CD4-positive, alpha-beta T cell (primary cell): ENCODE measurements around the gene GPX1. TPM values are rescaled to one million over a fixed set of nuclear protein-coding genes. Genes with fewer than 3 reads are reported as not detected.

Experiments used
- ATAC-seq: fragments of 200-7000 bp; cut with Tn5 transposase; one replicate; pipeline ENCODE4 v1.10.0; 2022; ENCODE audit warnings: mild to moderate bottlenecking; ENCODE audit not compliant: poor library complexity
- CTCF ChIA-PET: fragments of 350-600 bp; sonication (Branson Sonifier 250); formaldehyde crosslinking; loops from one replicate; lab custom pipeline; 2021; ENCODE audit warnings: antibody characterized with exemption, inconsistent platforms; lab: Charles Lee
- POLR2A ChIA-PET: fragments of 350-600 bp; sonication (Branson Sonifier 250); formaldehyde crosslinking; loops from one replicate; lab custom pipeline; 2021; ENCODE audit warnings: antibody characterized with exemption, inconsistent platforms; lab: Charles Lee
- DNase-seq, 14 experiments: peaks; one replicate each; pipeline ENCODE4 v3.0.0-alpha.2; 2013 to 2020; ENCODE audit warnings: mixed read lengths in 2 of 14
- H3K27ac ChIP-seq, 2 donors: one replicate each; pipeline versions ENCODE4 v1.5.1 to v1.7.0; 2013; ENCODE audit warnings: low read length in 2 of 2, low read depth in 1 of 2, mild to moderate bottlenecking in 1 of 2
- H3K27me3 ChIP-seq, 2 experiments: 1 replicate in 1 of 2; 2 replicates in 1 of 2; pipeline versions ENCODE4 v1.6.1 to v1.7.0; 2013; ENCODE audit warnings: low read length in 2 of 2, control low read depth in 1 of 2, mild to moderate bottlenecking in 1 of 2, moderate library complexity in 1 of 2; ENCODE audit not compliant: insufficient read depth in 2 of 2, control insufficient read depth in 1 of 2
- H3K36me3 ChIP-seq: one replicate; pipeline ENCODE4 v1.6.1; 2013; ENCODE audit warnings: low read length, control low read depth; ENCODE audit not compliant: insufficient read depth
- H3K4me1 ChIP-seq: one replicate; pipeline ENCODE4 v1.6.1; 2013; ENCODE audit warnings: low read length, control low read depth; ENCODE audit not compliant: insufficient read depth
- H3K4me3 ChIP-seq: one replicate; pipeline ENCODE4 v1.5.1; 2013; ENCODE audit warnings: mild to moderate bottlenecking, low read length, moderate library complexity
- H3K9me3 ChIP-seq, 2 experiments: 1 replicate in 1 of 2; 2 replicates in 1 of 2; pipeline versions ENCODE4 v1.6.1 to v1.7.0; 2013; ENCODE audit warnings: low read length in 2 of 2, mild to moderate bottlenecking in 2 of 2, control low read depth in 1 of 2, moderate library complexity in 1 of 2; ENCODE audit not compliant: control insufficient read depth in 1 of 2, insufficient read depth in 1 of 2
- H3K27ac Mint-ChIP-seq: one replicate; pipeline ENCODE4 v1.8.0; 2020; ENCODE audit warnings: mixed read lengths
- H3K27me3 Mint-ChIP-seq: one replicate; pipeline ENCODE4 v1.8.0; 2021; ENCODE audit warnings: mixed read lengths
- H3K36me3 Mint-ChIP-seq: one replicate; pipeline ENCODE4 v1.8.0; 2021; ENCODE audit warnings: low read depth, mixed read lengths
- H3K4me1 Mint-ChIP-seq: one replicate; pipeline ENCODE4 v1.8.0; 2021; ENCODE audit warnings: low read depth, mixed read lengths
- H3K4me3 Mint-ChIP-seq: one replicate; pipeline ENCODE4 v1.8.0; 2020; ENCODE audit warnings: mild to moderate bottlenecking, mixed read lengths
- H3K9me3 Mint-ChIP-seq: one replicate; pipeline ENCODE4 v1.8.0; 2020; ENCODE audit warnings: mixed read lengths
- CTCF ChIP-seq: fragments of 200-600 bp; IDR thresholded peaks from one replicate; pipeline ENCODE4 v1.8.0; 2022; ENCODE audit warnings: antibody characterized with exemption, mild to moderate bottlenecking
- intact Hi-C, 2 experiments: fragments of 100-400 bp; cut with DNase I in 1 of 2; cut with micrococcal nuclease in 1 of 2; formaldehyde crosslinking; loops; one replicate each; pipeline versions ENCODE4 v1.15.1 to v1.9.0; 2023 to 2025; cut with DNase I, micrococcal nuclease
- total RNA-seq, 174 experiments: library from RNA in 2 of 174; stranded (reverse) in 2 of 174; gene quantifications; one replicate each; pipeline ENCODE4 v1.2.3 and lab custom pipeline; 2021 to 2026

Gene GPX1
- total RNA-seq, 2 experiments from 2014 or later, result 20.8 to 22.9 TPM

- no peaks in the 10 kb centered on the region for H3K4me1 Mint-ChIP-seq
- H3K4me3 Mint-ChIP-seq, result no peak overlapping the region
- ATAC-seq (no peak), DNase-seq (no peak)
- H3K27me3 Mint-ChIP-seq, result no peaks in the 10 kb centered on the region
- no peaks in the 10 kb centered on the region for H3K9me3 Mint-ChIP-seq
- ChIA-PET POLR2A (no interaction called here), CTCF (no interaction called here)
- Histone ChIP-seq H3K4me3 (no peak overlapping the region), H3K27me3 (no peaks in the 10 kb centered on the region), H3K27ac (no peak overlapping the region), H3K9me3 (no peaks in the 10 kb centered on the region), H3K4me1 (no peaks in the 10 kb centered on the region), H3K36me3 (peaks cover 76% of the 10 kb centered on the region)
- peaks cover 72% of the 10 kb centered on the region for H3K36me3 Mint-ChIP-seq
- peak overlapping the region; percentile 15 for H3K27ac Mint-ChIP-seq
- intact Hi-C loops, result no loop called here
- TF ChIP-seq CTCF, result no peak
Measured at GRCh38 chr3:49311283-49311682, 46.9 kb downstream of the GPX1 start.

GRCh38 chr3:49310677-49311076 lies 47.5 kb downstream of the GPX1 start:
- ATAC-seq (no peak), DNase-seq (no peak)
- ChIA-PET POLR2A (no interaction called here), CTCF (interaction anchor here (0.7 kb wide), 1 partner anchor 29 kb away, joined by 4 read pairs; the partner anchor contains the start of gene USP4)
- Mint-ChIP-seq H3K36me3 (peaks cover 74% of the 10 kb centered on the region), H3K27me3 (no peaks in the 10 kb centered on the region), H3K4me1 (no peaks in the 10 kb centered on the region), H3K9me3 (no peaks in the 10 kb centered on the region), H3K27ac (peak overlapping the region; percentile 15), H3K4me3 (no peak overlapping the region)
- no peaks in the 10 kb centered on the region for H3K9me3 ChIP-seq
- intact Hi-C loops, result no loop called here
- H3K27ac ChIP-seq, result no peak overlapping the region
- no peaks in the 10 kb centered on the region for H3K4me1 ChIP-seq
- H3K27me3 ChIP-seq, result no peaks in the 10 kb centered on the region
- TF ChIP-seq CTCF, result no peak
- H3K4me3 ChIP-seq, result no peak overlapping the region
- H3K36me3 ChIP-seq, result peaks cover 77% of the 10 kb centered on the region

Other genes starting within 250 kb of the GPX1 start
- gene USP19, start 237.5 kb downstream of the GPX1 start, total RNA-seq, result 10 to 100 TPM; 84.9 to 86.2 TPM
- gene LAMB2, start 225.3 kb downstream of the GPX1 start, total RNA-seq, result under 1 TPM; 0.36 to 0.60 TPM
- 10 to 100 TPM; 14.7 to 16.0 TPM for gene CCDC71, start 192.0 kb downstream of the GPX1 start, total RNA-seq
- 1 to 10 TPM; 1.2 to 1.6 TPM for gene KLHDC8B, start 186.8 kb downstream of the GPX1 start, total RNA-seq
- gene C3orf62, start 81.1 kb downstream of the GPX1 start, total RNA-seq, result 1 to 10 TPM; 7.0 to 7.5 TPM
- 10 to 100 TPM; 94.3 to 95.2 TPM for gene USP4, start 18.3 kb downstream of the GPX1 start, total RNA-seq
- gene RHOA, start 53.6 kb upstream of the GPX1 start, total RNA-seq, result 100 to 1,000 TPM; 256 to 271 TPM
- 10 to 100 TPM; 21.4 to 22.0 TPM for gene TCTA, start 54.1 kb upstream of the GPX1 start, total RNA-seq
- 10 to 100 TPM; 10.5 to 12.7 TPM for gene AMT, start 64.1 kb upstream of the GPX1 start, total RNA-seq
- gene NICN1, start 71.0 kb upstream of the GPX1 start, total RNA-seq, result 10 to 100 TPM; 25.0 to 25.1 TPM
- gene DAG1, start 111.9 kb upstream of the GPX1 start, total RNA-seq, result 10 to 100 TPM; 15.0 to 18.3 TPM
- gene BSN, start 196.1 kb upstream of the GPX1 start, total RNA-seq, result under 1 TPM; 0.08 to 0.11 TPM